GM23338 (cell line): ENCODE results near the gene FAM32A. TPM values are rescaled to one million over a fixed set of nuclear protein-coding genes. Genes with fewer than 3 reads are reported as not detected.

Source experiments
- ATAC-seq: fragments of 200-7000 bp; cut with Tn5 transposase; 3 replicates; pipeline ENCODE4 v1.9.1; 2020
- DNase-seq: peaks from one replicate; pipeline ENCODE4 v3.0.0-alpha.2; 2015; ENCODE audit warnings: low spot score
- H2AFZ ChIP-seq: fragments of 200-600 bp; sonication (generic); 2 replicates; pipeline ENCODE4 v1.8.0; 2016; ENCODE audit warnings: antibody characterized with exemption, mild to moderate bottlenecking, moderate library complexity
- H3F3A ChIP-seq: fragments of 200-600 bp; sonication (generic); replicated peaks from 2 replicates; pipeline ENCODE4 v1.8.0; 2017; ENCODE audit warnings: antibody characterized with exemption, mixed run types, low read depth
- H3K27ac ChIP-seq: fragments of 200-600 bp; sonication (generic); 2 replicates; pipeline ENCODE4 v1.6.1; 2016; ENCODE audit warnings: low read depth
- H3K27me3 ChIP-seq: fragments of 200-600 bp; sonication (generic); 2 replicates; pipeline ENCODE4 v1.8.0; 2016; ENCODE audit warnings: mild to moderate bottlenecking, mixed run types, moderate library complexity; ENCODE audit not compliant: insufficient read depth
- H3K36me3 ChIP-seq: fragments of 200-600 bp; sonication (generic); 2 replicates; pipeline ENCODE4 v1.8.0; 2016; ENCODE audit warnings: mild to moderate bottlenecking; ENCODE audit not compliant: insufficient read depth
- H3K4me1 ChIP-seq: fragments of 200-600 bp; sonication (generic); 2 replicates; pipeline ENCODE4 v1.8.0; 2016; ENCODE audit warnings: mild to moderate bottlenecking, moderate library complexity; ENCODE audit not compliant: insufficient read depth
- H3K4me2 ChIP-seq: fragments of 200-600 bp; sonication (generic); 2 replicates; pipeline ENCODE4 v1.7.1; 2017; ENCODE audit warnings: mixed run types
- H3K4me3 ChIP-seq: fragments of 200-600 bp; sonication (generic); 2 replicates; pipeline ENCODE4 v1.6.1; 2016; ENCODE audit warnings: mixed run types
- H3K79me2 ChIP-seq: fragments of 200-600 bp; sonication (generic); replicated peaks from 2 replicates; pipeline ENCODE4 v1.8.0; 2017; ENCODE audit warnings: mild to moderate bottlenecking; ENCODE audit not compliant: insufficient read depth
- H3K9me2 ChIP-seq: fragments of 200-600 bp; sonication (generic); 2 replicates; pipeline ENCODE4 v1.8.0; 2017; ENCODE audit not compliant: insufficient read depth
- H4K20me1 ChIP-seq: fragments of 200-600 bp; sonication (generic); replicated peaks from 2 replicates; pipeline ENCODE4 v1.8.0; 2017; ENCODE audit warnings: mild to moderate bottlenecking; ENCODE audit not compliant: insufficient read depth
- H3K27ac Mint-ChIP-seq: 2 replicates; pipeline ENCODE4 v1.8.0; 2020; ENCODE audit warnings: inconsistent platforms, mild to moderate bottlenecking, moderate library complexity, mixed read lengths
- H3K27me3 Mint-ChIP-seq: 3 replicates; pipeline ENCODE4 v1.8.0; 2022; ENCODE audit warnings: low read depth, mild to moderate bottlenecking, moderate library complexity, mixed read lengths, inconsistent platforms; ENCODE audit not compliant: insufficient read depth, poor library complexity
- H3K36me3 Mint-ChIP-seq: 3 replicates; pipeline ENCODE4 v1.8.0; 2021; ENCODE audit warnings: low read depth, mild to moderate bottlenecking, inconsistent platforms, moderate library complexity, mixed read lengths
- H3K4me1 Mint-ChIP-seq: 3 replicates; pipeline ENCODE4 v1.8.0; 2020; ENCODE audit warnings: mild to moderate bottlenecking, inconsistent platforms, mixed read lengths
- H3K4me3 Mint-ChIP-seq: 3 replicates; pipeline ENCODE4 v1.8.0; 2021; ENCODE audit warnings: moderate library complexity, mild to moderate bottlenecking, inconsistent platforms, mixed read lengths
- H3K9me3 Mint-ChIP-seq: 3 replicates; pipeline ENCODE4 v1.8.0; 2020; ENCODE audit warnings: moderate library complexity, mild to moderate bottlenecking, inconsistent platforms, mixed read lengths
- CTCF ChIP-seq, 2 experiments: fragments of 200-600 bp in 1 of 2; sonication (generic) in 1 of 2; conservative IDR thresholded peaks; 2 replicates each; pipeline versions ENCODE4 v1.5.1 to v1.6.1; 2016 to 2017; ENCODE audit warnings: antibody characterized with exemption in 2 of 2, low read depth in 2 of 2, mild to moderate bottlenecking in 2 of 2, moderate library complexity in 1 of 2
- JUNB ChIP-seq: IDR thresholded peaks from one replicate; pipeline ENCODE4 v1.6.1; 2016; ENCODE audit warnings: antibody characterized with exemption; ENCODE audit not compliant: unreplicated experiment
- POLR2AphosphoS5 ChIP-seq: IDR thresholded peaks from 2 replicates; pipeline ENCODE4 v1.6.1; 2016; ENCODE audit warnings: antibody characterized with exemption, low read depth
- REST ChIP-seq: IDR thresholded peaks from one replicate; pipeline ENCODE4 v1.6.1; 2018; ENCODE audit warnings: antibody characterized with exemption; ENCODE audit not compliant: unreplicated experiment
- STAT1 ChIP-seq: IDR thresholded peaks from one replicate; pipeline ENCODE4 v1.6.1; 2016; ENCODE audit warnings: antibody characterized with exemption; ENCODE audit not compliant: unreplicated experiment
- ZNF114 ChIP-seq: fragments of 250-450 bp; sonication (Bioruptor Pico); IDR thresholded peaks from 2 replicates; pipeline ENCODE4 v1.5.0; 2020; ENCODE audit warnings: mild to moderate bottlenecking, moderate library complexity
- ZNF331 ChIP-seq: fragments of 250-450 bp; sonication (Bioruptor Pico); IDR thresholded peaks from 2 replicates; pipeline ENCODE4 v1.5.0; 2020; ENCODE audit warnings: low read depth, mild to moderate bottlenecking, moderate library complexity
- polyA plus RNA-seq: library from polyadenylated mRNA; unstranded; fragments of >200 nt; fragmentation: Nextera tagmentation; extraction: Ambion mirVana; gene quantifications from 2 replicates; pipeline ENCODE4 v1.2.1, GENCODE V29; 2016
- total RNA-seq: library from RNA; depleted of rRNA; stranded (reverse); fragments of >200 nt; shearing (Covaris generic); gene quantifications from 2 replicates; pipeline ENCODE4 v1.2.3, GENCODE V29; 2014

FAM32A gene
- total and polyA plus RNA-seq, 2 experiments from 2014 or later = 58.2 to 67.3 TPM

- TF ChIP-seq STAT1 (no peak), REST (no peak), CTCF (conservative IDR thresholded peaks at IDR 0.05; ENCODE audit: low read depth in 2 of 2) (no peak), POLR2AphosphoS5 (no peak)
These were observed 23.0 kb downstream of the FAM32A start (continued) for GRCh38 chr19:16208064-16208759.

DNA sequence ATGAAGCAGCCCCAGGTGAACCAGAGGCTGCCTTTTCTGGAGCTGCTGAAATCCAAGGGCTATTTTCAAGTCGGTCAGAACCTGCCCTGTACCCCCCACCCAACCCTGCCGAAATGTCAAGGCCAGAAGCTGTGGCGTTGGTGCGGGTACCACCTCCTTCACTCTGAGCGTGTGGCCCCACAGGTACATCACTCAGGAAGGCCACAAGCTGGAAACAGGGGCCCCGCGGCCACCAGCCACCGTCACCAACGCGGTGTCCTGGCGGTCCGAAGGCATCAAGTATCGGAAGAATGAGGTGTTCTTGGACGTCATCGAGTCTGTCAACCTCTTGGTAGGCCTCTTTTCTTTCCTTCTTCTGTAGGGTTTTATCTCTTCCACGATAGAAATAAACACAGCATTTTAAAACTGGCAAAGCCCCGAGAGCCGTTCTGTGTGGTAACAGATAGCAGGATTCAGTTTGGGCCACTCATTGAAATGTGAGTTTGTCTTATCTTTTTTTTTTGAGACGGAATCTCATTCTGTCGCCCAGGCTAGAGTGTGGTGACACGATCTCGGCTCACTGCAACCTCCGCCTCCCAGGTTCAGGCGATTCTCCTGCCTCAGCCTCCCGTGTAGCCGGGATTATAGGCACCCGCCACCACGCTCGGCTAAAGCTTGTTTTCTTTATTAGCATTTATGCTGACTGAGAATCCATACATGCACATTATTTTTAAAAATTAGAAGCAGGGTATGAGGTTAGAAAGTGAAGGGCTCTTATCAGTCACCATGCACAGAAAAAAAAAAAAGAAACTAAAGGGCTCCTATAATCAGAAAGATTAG is 23.8 kb downstream of the FAM32A start:
- H3K27ac Mint-ChIP-seq = no peak overlapping the region
- no peaks in the 10 kb centered on the region for H3F3A ChIP-seq
- no peak overlapping the region for H3K4me3 Mint-ChIP-seq
- DNase-seq (no peak), ATAC-seq (no peak)
- peaks cover 4% of the 10 kb centered on the region for H3K27me3 Mint-ChIP-seq
- no peaks in the 10 kb centered on the region for H3K27me3 ChIP-seq
- no peaks in the 10 kb centered on the region for H3K36me3 ChIP-seq
- H3K4me1 Mint-ChIP-seq = no peaks in the 10 kb centered on the region; the same call in 2 of the 3 replicates
- no peak overlapping the region for H2AFZ ChIP-seq
- H3K4me3 ChIP-seq = no peak overlapping the region
- H4K20me1 ChIP-seq = peaks cover 13% of the 10 kb centered on the region; the same call in 1 of the 2 replicates
- no peaks in the 10 kb centered on the region for H3K9me3 Mint-ChIP-seq
- H3K27ac ChIP-seq = no peak overlapping the region
- H3K79me2 ChIP-seq = no peaks in the 10 kb centered on the region
- no peak overlapping the region for H3K4me2 ChIP-seq
- no peaks in the 10 kb centered on the region for H3K4me1 ChIP-seq
- H3K36me3 Mint-ChIP-seq = peaks cover 3% of the 10 kb centered on the region; the same call in 2 of the 3 replicates
- H3K9me2 ChIP-seq = no peaks in the 10 kb centered on the region
- TF ChIP-seq JUNB = no peak
- TF ChIP-seq REST = no peak
- no peak for TF ChIP-seq POLR2AphosphoS5
- no peak for TF ChIP-seq ZNF331 (CRISPR knock-in tag)
- TF ChIP-seq ZNF114 (CRISPR knock-in tag) = no peak
- no peak for TF ChIP-seq STAT1
